ENCODE results near the gene GABRR3. TPM values are rescaled to one million over a fixed set of nuclear protein-coding genes. Genes with fewer than 3 reads are reported as not detected.
A peak's percentile ranks its signal among the peaks of the same experiment; 100 is the strongest.

The GABRR3 gene
- total RNA-seq, 3 donors from 2014 or later: not detected

GRCh38 chr3:97981886-97982285 lies 53.2 kb downstream of the GABRR3 start:
- DNase-seq (ENCODE audit: low spot score in 2 of 2): no peak
- Histone ChIP-seq H3K27ac (no peak overlapping the region), H3K36me3 (no peaks in the 10 kb centered on the region), H3K4me1 (no peaks in the 10 kb centered on the region), H3K9me3 (no peaks in the 10 kb centered on the region), H3K4me3 (no peak overlapping the region), H3K27me3 (no peaks in the 10 kb centered on the region)
- intact Hi-C loops (cut with DNase I; ENCODE audit: low total_unique reads): no loop called here
- TF ChIP-seq POLR2A (IDR thresholded peaks at IDR 0.05) (no peak), POLR2AphosphoS5 (IDR thresholded peaks at IDR 0.05) (no peak), CTCF (IDR thresholded peaks at IDR 0.05) (no peak)

DNA sequence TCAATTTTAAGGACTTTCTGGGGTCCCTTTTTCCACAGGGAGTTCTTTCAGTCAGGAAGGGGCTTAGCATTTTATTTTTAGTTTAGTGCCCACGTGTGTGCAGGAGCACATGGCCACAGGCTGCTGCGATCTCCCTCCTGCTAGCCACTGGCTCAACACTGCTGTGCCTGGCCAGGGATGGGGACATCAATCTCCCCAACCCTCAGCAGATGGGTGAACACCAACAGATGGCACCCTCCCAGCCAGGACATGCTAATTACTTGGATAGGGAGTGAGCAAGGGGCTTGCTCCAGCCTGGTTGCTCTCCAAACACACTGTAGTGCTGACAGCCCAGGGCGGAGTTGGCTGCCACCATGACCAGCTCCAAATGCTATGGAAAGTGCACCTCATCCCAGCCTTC lies 55.5 kb downstream of the GABRR3 start:
- DNase-seq (ENCODE audit: low spot score in 2 of 2): no peak
- no peaks in the 10 kb centered on the region for H3K36me3 ChIP-seq
- intact Hi-C loops (cut with DNase I; ENCODE audit: low total_unique reads): no loop called here
- TF ChIP-seq POLR2A (IDR thresholded peaks at IDR 0.05) (no peak), CTCF (IDR thresholded peaks at IDR 0.05) (no peak), POLR2AphosphoS5 (IDR thresholded peaks at IDR 0.05) (no peak)
- H3K4me1 ChIP-seq: no peaks in the 10 kb centered on the region
- H3K27me3 ChIP-seq: no peaks in the 10 kb centered on the region
- no peaks in the 10 kb centered on the region for H3K9me3 ChIP-seq
- no peak overlapping the region for H3K27ac ChIP-seq
- H3K4me3 ChIP-seq: no peak overlapping the region

DNA sequence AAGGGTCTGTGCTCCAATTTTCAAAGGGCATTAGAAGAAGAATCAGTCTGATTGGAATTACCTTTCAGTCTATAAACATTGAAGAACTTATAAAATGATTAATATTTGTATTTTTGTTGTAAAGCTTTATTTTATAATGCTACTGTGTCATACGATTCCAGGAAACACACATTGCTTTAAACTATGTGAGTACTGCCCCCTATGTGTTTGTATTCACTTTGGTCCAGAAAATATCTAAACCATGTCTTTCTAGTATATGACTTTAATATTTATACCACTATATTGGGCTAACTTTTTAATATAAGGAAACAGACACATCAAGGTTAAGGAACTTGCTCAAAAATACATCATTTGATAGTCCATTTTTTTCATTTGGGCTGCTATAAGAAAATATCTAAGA lies 59.6 kb downstream of the GABRR3 start:
- no peak for DNase-seq (ENCODE audit: low spot score in 2 of 2)
- Histone ChIP-seq H3K4me3 (no peak overlapping the region), H3K36me3 (no peaks in the 10 kb centered on the region), H3K27ac (no peak overlapping the region), H3K4me1 (peaks cover 2 to 5% of the 10 kb centered on the region in 2 donors), H3K27me3 (no peaks in the 10 kb centered on the region), H3K9me3 (no peaks in the 10 kb centered on the region)
- intact Hi-C loops (cut with DNase I; ENCODE audit: low total_unique reads): no loop called here
- no peak for TF ChIP-seq POLR2AphosphoS5 (IDR thresholded peaks at IDR 0.05)
- no peak for TF ChIP-seq CTCF (IDR thresholded peaks at IDR 0.05)
- no peak for TF ChIP-seq POLR2A (IDR thresholded peaks at IDR 0.05)

GRCh38 chr3:97974996-97975395 lies 60.1 kb downstream of the GABRR3 start:
- intact Hi-C loops (cut with DNase I; ENCODE audit: low total_unique reads): no loop called here
- H3K4me3 ChIP-seq: no peak overlapping the region
- TF ChIP-seq POLR2A (IDR thresholded peaks at IDR 0.05) (no peak), CTCF (IDR thresholded peaks at IDR 0.05) (no peak), POLR2AphosphoS5 (IDR thresholded peaks at IDR 0.05) (no peak)
- H3K36me3 ChIP-seq: no peaks in the 10 kb centered on the region
- H3K4me1 ChIP-seq: peaks cover 2 to 5% of the 10 kb centered on the region in 2 donors
- no peaks in the 10 kb centered on the region for H3K9me3 ChIP-seq
- H3K27me3 ChIP-seq: no peaks in the 10 kb centered on the region
- no peak overlapping the region for H3K27ac ChIP-seq
- DNase-seq (ENCODE audit: low spot score in 2 of 2): no peak

GRCh38 chr3:97972976-97973375 lies 62.1 kb downstream of the GABRR3 start:
- Histone ChIP-seq H3K4me3 (peak overlapping the region; percentile 69 to 95 (median 82)), H3K4me1 (peaks cover 2 to 5% of the 10 kb centered on the region in 2 donors), H3K27me3 (no peaks in the 10 kb centered on the region), H3K9me3 (no peaks in the 10 kb centered on the region), H3K36me3 (no peaks in the 10 kb centered on the region), H3K27ac (no peak overlapping the region)
- DNase-seq (ENCODE audit: low spot score in 2 of 2): no peak
- intact Hi-C loops (cut with DNase I; ENCODE audit: low total_unique reads): no loop called here
- TF ChIP-seq POLR2AphosphoS5 (IDR thresholded peaks at IDR 0.05) (no peak), CTCF (IDR thresholded peaks at IDR 0.05) (no peak), POLR2A (IDR thresholded peaks at IDR 0.05) (no peak)

All from breast epithelium (tissue), 4 donors.